ENCODE measurements around the gene RIMBP2.

RIMBP2 gene

GRCh38 chr12:130549361-130549760 lies 166.7 kb downstream of the RIMBP2 start:
- TF ChIP-seq CTCF (conservative IDR thresholded peaks at IDR 0.05; ENCODE audit: low read depth, low read length): no peak
- Histone ChIP-seq H3K4me3 (IDR thresholded peaks at IDR 0.05; ENCODE audit: insufficient read depth, low read depth, low read length) (no peak overlapping the region), H3K9ac (no peak overlapping the region), H3K36me3 (ENCODE audit: insufficient read depth) (no peaks in the 10 kb centered on the region), H4K20me1 (ENCODE audit: insufficient read depth) (no peaks in the 10 kb centered on the region), H2AFZ (ENCODE audit: low read depth) (no peak overlapping the region), H3K27ac (no peak overlapping the region), H3K4me1 (ENCODE audit: low read depth, poor library complexity, severe bottlenecking) (no peaks in the 10 kb centered on the region), H3K79me2 (ENCODE audit: insufficient read depth, low read depth) (no peaks in the 10 kb centered on the region), H3K27me3 (ENCODE audit: insufficient read depth, low read depth) (no peaks in the 10 kb centered on the region), H3K4me2 (no peak overlapping the region)

GRCh38 chr12:130547480-130548155 lies 168.5 kb downstream of the RIMBP2 start:
- Histone ChIP-seq H3K4me2 (no peak overlapping the region), H3K4me1 (ENCODE audit: low read depth, poor library complexity, severe bottlenecking) (no peaks in the 10 kb centered on the region), H3K4me3 (IDR thresholded peaks at IDR 0.05; ENCODE audit: insufficient read depth, low read depth, low read length) (no peak overlapping the region), H2AFZ (ENCODE audit: low read depth) (no peak overlapping the region), H3K9ac (no peak overlapping the region), H3K27me3 (ENCODE audit: insufficient read depth, low read depth) (no peaks in the 10 kb centered on the region), H4K20me1 (ENCODE audit: insufficient read depth) (no peaks in the 10 kb centered on the region), H3K79me2 (ENCODE audit: insufficient read depth, low read depth) (no peaks in the 10 kb centered on the region), H3K27ac (no peak overlapping the region), H3K36me3 (ENCODE audit: insufficient read depth) (no peaks in the 10 kb centered on the region)
- no peak for TF ChIP-seq CTCF (conservative IDR thresholded peaks at IDR 0.05; ENCODE audit: low read depth, low read length)

GRCh38 chr12:130546494-130546893 lies 169.6 kb downstream of the RIMBP2 start:
- Histone ChIP-seq H3K9ac (no peak overlapping the region), H3K27me3 (ENCODE audit: insufficient read depth, low read depth) (no peaks in the 10 kb centered on the region), H4K20me1 (ENCODE audit: insufficient read depth) (no peaks in the 10 kb centered on the region), H3K4me3 (IDR thresholded peaks at IDR 0.05; ENCODE audit: insufficient read depth, low read depth, low read length) (no peak overlapping the region), H3K4me1 (ENCODE audit: low read depth, poor library complexity, severe bottlenecking) (no peaks in the 10 kb centered on the region), H3K36me3 (ENCODE audit: insufficient read depth) (no peaks in the 10 kb centered on the region), H3K4me2 (no peak overlapping the region), H2AFZ (ENCODE audit: low read depth) (no peak overlapping the region), H3K79me2 (ENCODE audit: insufficient read depth, low read depth) (no peaks in the 10 kb centered on the region), H3K27ac (no peak overlapping the region)
- TF ChIP-seq CTCF (conservative IDR thresholded peaks at IDR 0.05; ENCODE audit: low read depth, low read length): no peak

GRCh38 chr12:130545475-130545874 lies 170.6 kb downstream of the RIMBP2 start:
- H4K20me1 ChIP-seq (ENCODE audit: insufficient read depth): no peaks in the 10 kb centered on the region
- no peak overlapping the region for H3K4me2 ChIP-seq
- H3K9ac ChIP-seq: no peak overlapping the region
- H3K4me1 ChIP-seq (ENCODE audit: low read depth, poor library complexity, severe bottlenecking): no peaks in the 10 kb centered on the region
- H3K4me3 ChIP-seq (IDR thresholded peaks at IDR 0.05; ENCODE audit: insufficient read depth, low read depth, low read length): no peak overlapping the region
- no peaks in the 10 kb centered on the region for H3K79me2 ChIP-seq (ENCODE audit: insufficient read depth, low read depth)
- no peak overlapping the region for H3K27ac ChIP-seq
- no peak for TF ChIP-seq CTCF (conservative IDR thresholded peaks at IDR 0.05; ENCODE audit: low read depth, low read length)
- H3K27me3 ChIP-seq (ENCODE audit: insufficient read depth, low read depth): no peaks in the 10 kb centered on the region
- no peak overlapping the region for H2AFZ ChIP-seq (ENCODE audit: low read depth)
- no peaks in the 10 kb centered on the region for H3K36me3 ChIP-seq (ENCODE audit: insufficient read depth)
